ENCODE data around the gene DNMT3B.

Gene DNMT3B

GRCh38 chr20:32749914-32750637, 12.1 kb upstream of the DNMT3B start:
- H3K9ac ChIP-seq (ENCODE audit: low read length): no peak overlapping the region
- no peaks in the 10 kb centered on the region for H3K4me1 ChIP-seq (ENCODE audit: control insufficient read depth, insufficient read depth, low read length)

GRCh38 chr20:32751293-32751692, 10.9 kb upstream of the DNMT3B start:
- no peaks in the 10 kb centered on the region for H3K4me1 ChIP-seq (ENCODE audit: control insufficient read depth, insufficient read depth, low read length)
- no peaks in the 10 kb centered on the region for H3K27me3 ChIP-seq (ENCODE audit: control insufficient read depth, insufficient read depth, low read length)
- H3K36me3 ChIP-seq (ENCODE audit: control insufficient read depth, insufficient read depth, low read length): no peaks in the 10 kb centered on the region
- no peak overlapping the region for H3K9ac ChIP-seq (ENCODE audit: low read length)
- no peaks in the 10 kb centered on the region for H3K9me3 ChIP-seq (ENCODE audit: control insufficient read depth, low read length)
- H3K4me3 ChIP-seq (ENCODE audit: low read length): no peak overlapping the region

More at GRCh38 chr20:32749914-32750637, 12.1 kb upstream of the DNMT3B start:
- H3K9me3 ChIP-seq (ENCODE audit: control insufficient read depth, low read length): no peaks in the 10 kb centered on the region
- H3K27me3 ChIP-seq (ENCODE audit: control insufficient read depth, insufficient read depth, low read length): no peaks in the 10 kb centered on the region
- H3K36me3 ChIP-seq (ENCODE audit: control insufficient read depth, insufficient read depth, low read length): no peaks in the 10 kb centered on the region
- no peak overlapping the region for H3K4me3 ChIP-seq (ENCODE audit: low read length)

- no peaks in the 10 kb centered on the region for H3K36me3 ChIP-seq (ENCODE audit: control insufficient read depth, insufficient read depth, low read length)
- H3K4me3 ChIP-seq (ENCODE audit: low read length): no peak overlapping the region
- H3K27me3 ChIP-seq (ENCODE audit: control insufficient read depth, insufficient read depth, low read length): no peaks in the 10 kb centered on the region
- no peaks in the 10 kb centered on the region for H3K9me3 ChIP-seq (ENCODE audit: control insufficient read depth, low read length)
- no peak overlapping the region for H3K9ac ChIP-seq (ENCODE audit: low read length)
- H3K4me1 ChIP-seq (ENCODE audit: control insufficient read depth, insufficient read depth, low read length): no peaks in the 10 kb centered on the region
Observed at GRCh38 chr20:32751702-32752457, 10.3 kb upstream of the DNMT3B start.

- H3K4me3 ChIP-seq (ENCODE audit: low read length): no peak overlapping the region
- no peaks in the 10 kb centered on the region for H3K27me3 ChIP-seq (ENCODE audit: control insufficient read depth, insufficient read depth, low read length)
- H3K36me3 ChIP-seq (ENCODE audit: control insufficient read depth, insufficient read depth, low read length): no peaks in the 10 kb centered on the region
Observed at GRCh38 chr20:32752458-32753250, 9.5 kb upstream of the DNMT3B start.

GRCh38 chr20:32753731-32754130, 8.5 kb upstream of the DNMT3B start:
- H3K4me3 ChIP-seq (ENCODE audit: low read length): no peak overlapping the region
- H3K27me3 ChIP-seq (ENCODE audit: control insufficient read depth, insufficient read depth, low read length): no peaks in the 10 kb centered on the region
- no peaks in the 10 kb centered on the region for H3K9me3 ChIP-seq (ENCODE audit: control insufficient read depth, low read length)
- H3K4me1 ChIP-seq (ENCODE audit: control insufficient read depth, insufficient read depth, low read length): no peaks in the 10 kb centered on the region
- no peak overlapping the region for H3K9ac ChIP-seq (ENCODE audit: low read length)
- no peaks in the 10 kb centered on the region for H3K36me3 ChIP-seq (ENCODE audit: control insufficient read depth, insufficient read depth, low read length)

More at GRCh38 chr20:32752458-32753250, 9.5 kb upstream of the DNMT3B start:
- H3K9me3 ChIP-seq (ENCODE audit: control insufficient read depth, low read length): no peaks in the 10 kb centered on the region
- no peak overlapping the region for H3K9ac ChIP-seq (ENCODE audit: low read length)
- H3K4me1 ChIP-seq (ENCODE audit: control insufficient read depth, insufficient read depth, low read length): no peaks in the 10 kb centered on the region

- Histone ChIP-seq H3K4me1 (ENCODE audit: control insufficient read depth, insufficient read depth, low read length) (no peaks in the 10 kb centered on the region), H3K36me3 (ENCODE audit: control insufficient read depth, insufficient read depth, low read length) (no peaks in the 10 kb centered on the region), H3K4me3 (ENCODE audit: low read length) (no peak overlapping the region), H3K27me3 (ENCODE audit: control insufficient read depth, insufficient read depth, low read length) (no peaks in the 10 kb centered on the region), H3K9ac (ENCODE audit: low read length) (no peak overlapping the region), H3K9me3 (ENCODE audit: control insufficient read depth, low read length) (no peaks in the 10 kb centered on the region)
Observed at GRCh38 chr20:32756156-32756555, 6.0 kb upstream of the DNMT3B start.

GRCh38 chr20:32761417-32761830, 761 bp upstream of the DNMT3B start:
- Histone ChIP-seq H3K4me1 (ENCODE audit: control insufficient read depth, insufficient read depth, low read length) (peaks cover 11% of the 10 kb centered on the region), H3K27me3 (ENCODE audit: control insufficient read depth, insufficient read depth, low read length) (no peaks in the 10 kb centered on the region), H3K4me3 (ENCODE audit: low read length) (peak overlapping the region; percentile 31), H3K9me3 (ENCODE audit: control insufficient read depth, low read length) (no peaks in the 10 kb centered on the region), H3K9ac (ENCODE audit: low read length) (peak overlapping the region; percentile 62), H3K36me3 (ENCODE audit: control insufficient read depth, insufficient read depth, low read length) (no peaks in the 10 kb centered on the region)

- H3K4me1 ChIP-seq (ENCODE audit: control insufficient read depth, insufficient read depth, low read length): peaks cover 11% of the 10 kb centered on the region
- H3K9me3 ChIP-seq (ENCODE audit: control insufficient read depth, low read length): no peaks in the 10 kb centered on the region
- no peaks in the 10 kb centered on the region for H3K36me3 ChIP-seq (ENCODE audit: control insufficient read depth, insufficient read depth, low read length)
- H3K27me3 ChIP-seq (ENCODE audit: control insufficient read depth, insufficient read depth, low read length): no peaks in the 10 kb centered on the region
- H3K4me3 ChIP-seq (ENCODE audit: low read length): peak overlapping the region; percentile 77
- H3K9ac ChIP-seq (ENCODE audit: low read length): peak overlapping the region; percentile 78
Observed at GRCh38 chr20:32762754-32763201, 593 bp downstream of the DNMT3B start.

- Histone ChIP-seq H3K27me3 (ENCODE audit: control insufficient read depth, insufficient read depth, low read length) (no peaks in the 10 kb centered on the region), H3K9ac (ENCODE audit: low read length) (peak overlapping the region; percentile 78), H3K4me1 (ENCODE audit: control insufficient read depth, insufficient read depth, low read length) (peaks cover 11% of the 10 kb centered on the region), H3K36me3 (ENCODE audit: control insufficient read depth, insufficient read depth, low read length) (no peaks in the 10 kb centered on the region), H3K9me3 (ENCODE audit: control insufficient read depth, low read length) (no peaks in the 10 kb centered on the region), H3K4me3 (ENCODE audit: low read length) (peak overlapping the region; percentile 77)
Observed at GRCh38 chr20:32763202-32764004, 1.2 kb downstream of the DNMT3B start.

- Histone ChIP-seq H3K36me3 (ENCODE audit: control insufficient read depth, insufficient read depth, low read length) (no peaks in the 10 kb centered on the region), H3K4me3 (ENCODE audit: low read length) (no peak overlapping the region), H3K27me3 (ENCODE audit: control insufficient read depth, insufficient read depth, low read length) (no peaks in the 10 kb centered on the region), H3K4me1 (ENCODE audit: control insufficient read depth, insufficient read depth, low read length) (peaks cover 11% of the 10 kb centered on the region), H3K9me3 (ENCODE audit: control insufficient read depth, low read length) (no peaks in the 10 kb centered on the region), H3K9ac (ENCODE audit: low read length) (no peak overlapping the region)
Observed at GRCh38 chr20:32764005-32764960, 2.1 kb downstream of the DNMT3B start.

All from mucosa of stomach (tissue), 1 donor.